Right hindlimb (tissue), 1 donor: ENCODE data around the gene PMEPA1.

Experiments used
- DNase-seq: peaks from one replicate; pipeline ENCODE4 v3.0.0-alpha.2; 2018

Gene PMEPA1

GRCh38 chr20:57710841-57711240 lies 1.0 kb upstream of the PMEPA1 start:
- no peak for DNase-seq

GRCh38 chr20:57708694-57709673 lies 831 bp downstream of the PMEPA1 start:
- DNase-seq: peak; percentile 61

- peak; percentile 53 for DNase-seq
These were observed 1.7 kb downstream of the PMEPA1 start for GRCh38 chr20:57707849-57708693.

GRCh38 chr20:57707320-57707719 lies 2.5 kb downstream of the PMEPA1 start:
- no peak for DNase-seq

GRCh38 chr20:57705127-57705899 lies 4.5 kb downstream of the PMEPA1 start:
- no peak for DNase-seq

- DNase-seq: no peak
These were observed 5.6 kb downstream of the PMEPA1 start for GRCh38 chr20:57704245-57704644.

- no peak for DNase-seq
These were observed 6.8 kb downstream of the PMEPA1 start for GRCh38 chr20:57703013-57703412.

- no peak for DNase-seq
These were observed 7.3 kb downstream of the PMEPA1 start for GRCh38 chr20:57702521-57702920.

GRCh38 chr20:57702091-57702490 lies 7.7 kb downstream of the PMEPA1 start:
- no peak for DNase-seq

- no peak for DNase-seq
These were observed 8.2 kb downstream of the PMEPA1 start for GRCh38 chr20:57701651-57702050.

- DNase-seq: no peak
These were observed 8.7 kb downstream of the PMEPA1 start for GRCh38 chr20:57701090-57701489.

- no peak for DNase-seq
These were observed 10.4 kb downstream of the PMEPA1 start for GRCh38 chr20:57699395-57699794.

- no peak for DNase-seq
These were observed 10.9 kb downstream of the PMEPA1 start for GRCh38 chr20:57698867-57699275.

- no peak for DNase-seq
These were observed 11.5 kb downstream of the PMEPA1 start for GRCh38 chr20:57698116-57698866.

- DNase-seq: no peak
These were observed 12.3 kb downstream of the PMEPA1 start for GRCh38 chr20:57697543-57697942.

- DNase-seq: no peak
These were observed 13.3 kb downstream of the PMEPA1 start for GRCh38 chr20:57696401-57696961.

- no peak for DNase-seq
These were observed 13.9 kb downstream of the PMEPA1 start for GRCh38 chr20:57695940-57696339.

- DNase-seq: no peak
These were observed 14.8 kb downstream of the PMEPA1 start for GRCh38 chr20:57695012-57695411.

GRCh38 chr20:57694481-57694880 lies 15.3 kb downstream of the PMEPA1 start:
- no peak for DNase-seq

- DNase-seq: no peak
These were observed 16.0 kb downstream of the PMEPA1 start for GRCh38 chr20:57693670-57694329.

GRCh38 chr20:57693002-57693582 lies 16.7 kb downstream of the PMEPA1 start:
- DNase-seq: no peak
